8988T (cell line): Measurements from ENCODE around the gene USP26.
"Not testable (repeated sequence)": the region's sequence is repeated elsewhere in the genome, so short reads cannot be mapped to it uniquely, and the experiment has no call there.

ENCODE experiments used
- DNase-seq: peaks from one replicate; pipeline ENCODE4 v3.0.0; 2011

USP26 gene

GRCh38 chrX:133033010-133033409 is 63.9 kb downstream of the USP26 start:
- DNase-seq, result no peak

DNA sequence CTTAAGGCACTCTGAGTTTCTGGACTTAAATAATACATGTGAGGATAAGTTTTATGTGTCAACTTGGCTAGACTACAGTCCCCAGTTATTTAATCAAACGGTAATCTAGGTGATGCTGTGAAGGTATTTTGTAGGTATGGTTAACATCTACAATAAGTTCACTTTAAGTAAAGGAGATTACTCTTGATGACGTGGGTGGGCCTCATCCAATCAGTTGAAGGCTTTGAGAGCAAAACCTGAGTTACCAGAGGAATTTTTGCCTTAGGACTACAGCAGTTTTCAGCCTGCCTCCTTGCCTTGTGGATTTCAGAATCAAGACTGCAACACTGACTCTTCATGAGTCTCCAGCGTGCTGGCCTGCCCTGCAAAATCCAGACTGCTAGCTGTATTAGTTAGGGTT is 78.7 kb downstream of the USP26 start:
- DNase-seq, result no peak

- DNase-seq, result no peak
Observed at GRCh38 chrX:133007458-133007857, 89.5 kb downstream of the USP26 start.

- no peak for DNase-seq
Observed at GRCh38 chrX:133005616-133006015, 91.3 kb downstream of the USP26 start.

- peak; percentile 17 for DNase-seq
Observed at GRCh38 chrX:133005042-133005441, 91.9 kb downstream of the USP26 start.

GRCh38 chrX:132999209-132999608 is 97.7 kb downstream of the USP26 start:
- DNase-seq, result no peak

DNA sequence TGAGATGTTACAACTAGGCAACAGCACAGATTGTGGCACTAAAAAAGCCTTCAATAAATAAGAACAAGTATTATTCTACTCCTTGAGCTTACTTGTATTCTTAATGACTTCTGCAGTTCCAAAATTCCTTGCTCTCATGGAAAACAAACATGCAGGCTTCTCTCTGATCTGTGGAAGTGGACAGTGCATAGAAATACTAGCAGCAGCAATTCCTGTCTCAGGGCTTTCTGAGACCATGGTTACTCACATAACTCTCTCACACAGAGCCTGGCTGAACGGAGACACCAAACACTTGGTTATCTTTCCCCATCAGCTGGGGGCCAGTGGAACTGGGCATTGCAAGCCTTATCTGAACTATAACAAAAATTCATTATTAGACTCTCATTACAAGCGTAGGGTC is 106.1 kb downstream of the USP26 start:
- no peak for DNase-seq

DNA sequence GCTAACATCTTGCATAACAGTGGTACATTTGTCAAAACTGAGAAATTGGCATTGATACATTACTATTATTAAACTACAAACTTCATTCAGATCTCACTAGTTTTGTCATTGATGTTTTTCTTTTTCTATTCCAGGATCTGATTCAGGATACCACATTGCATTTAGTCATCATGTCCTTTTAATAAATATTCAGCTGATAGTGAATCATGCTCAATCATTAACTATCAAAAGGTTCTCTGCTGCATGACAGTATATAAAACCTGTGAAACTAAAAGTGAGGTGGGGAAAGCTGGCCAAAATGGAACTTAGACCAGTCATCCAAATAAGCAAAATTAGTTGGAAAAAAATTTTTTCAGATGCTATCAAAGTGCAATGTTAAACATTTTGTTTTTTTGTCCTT is 110.4 kb downstream of the USP26 start:
- no peak for DNase-seq

DNA sequence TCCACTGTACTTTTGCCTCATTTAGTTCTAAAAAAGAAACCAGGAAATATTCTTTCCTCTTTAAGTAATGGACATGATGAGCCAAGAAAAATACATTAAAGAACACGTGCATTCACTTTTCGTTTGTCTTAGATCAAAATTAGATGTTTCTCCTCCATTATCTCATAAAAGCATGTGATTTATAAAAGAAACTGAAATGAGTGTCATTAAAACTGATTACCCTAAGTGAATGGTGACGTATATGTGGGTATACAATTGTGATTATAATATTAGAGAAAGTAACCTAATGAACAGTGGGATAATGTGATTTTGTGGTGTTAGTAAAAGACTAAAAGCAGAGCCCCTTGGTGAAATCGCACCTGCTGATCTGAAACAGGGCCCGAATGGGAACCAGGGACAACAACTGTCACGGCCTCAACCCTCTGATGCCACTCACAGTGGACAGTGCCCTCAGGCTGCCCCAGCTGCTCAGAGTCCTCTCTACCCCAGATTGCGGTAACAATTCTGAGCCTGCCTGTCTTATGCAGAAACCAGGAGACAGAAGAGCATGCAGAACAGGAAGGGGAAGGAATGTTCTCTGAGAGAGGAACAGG is 112.8 kb downstream of the USP26 start:
- no peak for DNase-seq

- no peak for DNase-seq
Observed at GRCh38 chrX:132983496-132983895, 113.4 kb downstream of the USP26 start.

DNA sequence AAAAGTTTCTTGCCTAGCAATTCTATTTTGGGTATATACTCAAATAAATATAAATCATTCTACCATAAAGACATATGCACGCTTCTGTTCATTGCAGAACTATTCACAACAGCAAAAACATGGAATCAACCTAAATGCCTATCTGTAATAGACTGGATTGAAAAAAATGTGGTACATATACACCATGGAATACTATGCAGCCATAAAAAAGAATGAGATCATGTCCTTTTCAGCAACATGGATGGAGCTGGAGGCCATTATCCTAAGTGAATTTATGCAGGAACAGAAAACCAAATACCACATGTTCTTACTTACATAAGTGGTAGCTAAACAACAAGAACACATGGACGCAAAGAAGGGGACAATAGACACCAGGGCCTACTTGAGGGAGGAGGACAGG is 116.9 kb downstream of the USP26 start:
- not testable (repeated sequence) for DNase-seq
